Activated CD4-positive, alpha-beta T cell treated with anti-CD3 and anti-CD28 coated beads, Interleukin-2, amount 50 U/mL, for 16 hours (primary cell): ENCODE results near the gene TTC17.
A peak's percentile ranks its signal among the peaks of the same experiment; 100 is the strongest.
"Not testable (repeated sequence)": the region's sequence is repeated elsewhere in the genome, so short reads cannot be mapped to it uniquely, and the experiment has no call there.

Source experiments
- DNase-seq: peaks from one replicate; pipeline ENCODE4 v3.0.0-alpha.2; 2020

TTC17 gene

GRCh38 chr11:43382614-43383013 is 23.9 kb downstream of the TTC17 start:
- DNase-seq, result no peak

GRCh38 chr11:43384393-43384792 is 25.7 kb downstream of the TTC17 start:
- no peak for DNase-seq

GRCh38 chr11:43392713-43393112 is 34.0 kb downstream of the TTC17 start:
- DNase-seq, result peak; percentile 60

GRCh38 chr11:43393765-43394355 is 35.1 kb downstream of the TTC17 start:
- DNase-seq, result no peak

DNA sequence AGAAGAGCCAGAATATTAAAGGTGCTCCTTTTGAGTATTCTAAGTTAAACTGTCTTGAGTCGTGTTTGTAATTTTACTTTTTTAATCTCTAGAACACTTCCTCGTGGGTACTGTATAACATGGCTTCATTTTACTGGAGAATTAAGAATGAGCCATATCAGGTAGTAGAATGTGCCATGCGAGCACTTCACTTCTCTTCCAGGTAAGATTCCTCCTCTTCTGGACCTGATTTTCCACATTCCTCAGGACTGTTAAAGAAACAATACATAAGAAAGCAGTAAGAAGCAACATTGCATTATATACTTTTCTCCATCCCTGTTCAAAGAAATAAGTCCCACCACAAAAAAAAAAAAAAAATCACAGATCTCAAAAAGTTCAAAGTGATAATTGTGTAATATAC is 37.9 kb downstream of the TTC17 start:
- DNase-seq, result no peak

GRCh38 chr11:43397251-43397650 is 38.5 kb downstream of the TTC17 start:
- no peak for DNase-seq

DNA sequence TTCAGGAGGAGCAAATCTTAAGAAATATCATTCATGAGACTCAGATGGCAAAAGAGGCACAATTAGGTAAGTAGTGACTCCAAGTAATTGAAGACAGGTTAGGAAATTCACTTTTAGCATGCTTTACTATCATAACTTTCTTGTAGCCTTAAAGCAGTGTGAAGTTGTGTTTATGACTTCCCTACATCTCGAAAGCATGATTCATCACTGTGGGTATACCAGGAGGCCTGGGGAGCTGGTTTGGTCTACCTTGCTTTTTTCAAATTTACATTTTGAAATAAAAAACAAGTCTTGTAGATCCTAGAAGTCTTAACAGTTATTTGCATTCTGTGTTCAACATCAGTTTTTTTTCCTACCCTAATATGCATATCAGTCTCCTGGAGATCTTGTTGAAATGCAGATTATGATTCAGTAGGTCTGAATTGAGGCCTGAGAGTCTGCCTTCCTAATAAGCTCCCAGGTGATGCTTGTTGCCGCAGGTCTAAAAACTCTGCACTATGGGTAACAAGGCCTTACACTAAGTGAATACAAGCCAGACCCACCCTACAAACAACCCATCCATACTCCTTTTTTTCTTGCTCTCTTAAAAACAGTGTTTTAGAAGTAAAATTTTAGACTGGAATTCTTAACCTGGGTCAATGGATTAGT is 41.4 kb downstream of the TTC17 start:
- peak; percentile 30 for DNase-seq

- DNase-seq, result no peak
Measured at GRCh38 chr11:43401252-43401651, 42.5 kb downstream of the TTC17 start.

- not testable (repeated sequence) for DNase-seq
Measured at GRCh38 chr11:43401811-43402210, 43.1 kb downstream of the TTC17 start.

DNA sequence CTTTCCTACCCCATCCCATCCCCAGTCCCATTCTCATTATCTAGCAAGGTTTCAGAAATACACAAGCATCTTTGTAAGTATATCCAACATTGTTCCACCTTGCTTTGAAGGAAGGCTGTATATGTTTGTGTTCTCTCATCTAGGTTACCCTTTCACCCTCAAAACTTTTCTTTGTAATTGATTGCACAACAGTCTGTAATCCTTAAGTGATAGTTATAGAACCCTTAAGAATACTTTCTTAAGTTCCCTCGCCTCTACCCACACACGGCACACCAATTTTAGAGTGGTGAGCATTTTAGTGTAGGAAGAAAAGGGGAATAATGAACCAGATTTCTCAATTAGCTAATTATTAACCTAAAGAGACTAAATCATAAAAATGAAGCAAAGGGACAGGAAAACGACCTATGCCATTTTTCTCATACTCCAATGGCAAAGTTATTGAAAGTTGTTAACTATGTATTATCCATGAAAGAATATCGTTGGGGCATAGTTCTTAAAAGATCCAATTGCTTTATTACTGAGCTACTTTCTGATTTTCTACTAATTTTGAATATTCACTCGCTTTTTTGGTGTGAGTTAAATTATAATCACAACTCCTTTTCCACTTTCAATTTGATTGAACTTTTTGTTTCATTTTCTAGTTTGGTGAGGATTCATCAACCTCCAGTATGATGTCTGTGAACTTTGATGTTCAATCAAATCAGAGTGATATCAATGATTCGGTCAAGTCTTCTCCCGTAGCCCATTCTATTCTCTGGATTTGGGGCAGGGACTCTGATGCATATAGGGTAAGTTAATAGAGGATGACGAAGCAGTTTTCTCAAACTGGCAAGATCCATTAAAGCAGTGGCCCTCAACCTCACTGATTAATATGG is 44.9 kb downstream of the TTC17 start:
- no peak for DNase-seq

GRCh38 chr11:43404406-43404805 is 45.7 kb downstream of the TTC17 start:
- no peak for DNase-seq

GRCh38 chr11:43404836-43405479 is 46.2 kb downstream of the TTC17 start:
- no peak for DNase-seq

- DNase-seq, result no peak
Measured at GRCh38 chr11:43408277-43408676, 49.6 kb downstream of the TTC17 start.

GRCh38 chr11:43410394-43410793 is 51.7 kb downstream of the TTC17 start:
- DNase-seq, result no peak

GRCh38 chr11:43418197-43418596 is 59.5 kb downstream of the TTC17 start:
- peak; percentile 16 for DNase-seq

DNA sequence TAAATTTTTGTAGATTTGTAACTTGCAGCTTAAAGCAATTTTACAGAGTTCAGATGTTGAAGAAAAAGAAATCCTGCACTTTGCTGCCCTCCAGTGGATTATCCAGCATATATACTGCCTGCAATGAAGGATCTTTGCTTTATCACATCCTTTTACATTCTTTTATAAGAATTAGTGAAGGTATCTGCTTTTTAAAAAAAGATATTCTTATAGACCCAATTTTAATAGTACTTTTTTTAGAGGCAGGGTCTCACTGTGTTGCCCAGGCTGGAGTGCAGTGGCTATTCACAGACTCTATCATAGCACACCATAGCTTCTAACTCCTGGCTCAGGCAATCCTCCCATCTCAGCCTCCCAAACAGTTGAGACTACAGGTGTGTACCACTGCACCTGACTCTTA is 60.7 kb downstream of the TTC17 start:
- DNase-seq, result peak; percentile 48

DNA sequence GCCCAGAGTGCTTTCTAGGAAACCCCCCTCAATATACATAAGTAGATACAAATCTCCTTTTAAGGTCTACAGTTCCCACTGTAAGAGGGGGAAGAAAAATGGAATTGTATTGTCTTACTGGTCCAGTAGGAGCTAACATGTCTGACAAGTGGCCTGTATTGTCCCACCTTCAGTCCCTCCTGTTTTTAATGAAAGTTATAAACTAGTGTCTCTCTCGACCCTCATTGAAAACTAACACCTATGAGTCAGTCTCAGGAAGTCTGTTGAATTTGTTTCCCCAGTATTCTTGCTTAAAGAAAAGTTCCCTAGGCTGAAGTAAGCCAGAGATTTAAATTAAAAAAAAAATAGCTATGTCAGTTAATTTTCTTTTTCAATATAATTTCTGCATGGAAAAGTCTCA is 69.3 kb downstream of the TTC17 start:
- no peak for DNase-seq

DNA sequence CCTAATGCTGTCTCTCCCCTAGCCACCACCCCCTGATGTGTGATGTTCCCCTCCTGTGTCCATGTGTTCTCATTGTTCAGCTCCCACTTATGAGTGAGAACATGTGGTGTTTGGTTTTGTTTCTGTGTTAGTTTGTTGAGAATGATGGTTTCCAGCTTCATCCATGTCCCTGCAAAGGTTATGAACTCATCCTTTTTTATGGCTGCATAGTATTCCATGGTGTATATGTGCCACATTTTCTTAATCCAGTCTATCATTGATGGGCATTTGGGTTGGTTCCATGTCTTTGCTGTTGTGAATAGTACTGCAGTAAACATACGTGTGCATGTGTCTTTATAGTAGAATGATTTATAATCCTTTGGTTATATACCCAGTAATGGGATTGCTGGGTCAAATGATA is 72.2 kb downstream of the TTC17 start:
- not testable (repeated sequence) for DNase-seq

DNA sequence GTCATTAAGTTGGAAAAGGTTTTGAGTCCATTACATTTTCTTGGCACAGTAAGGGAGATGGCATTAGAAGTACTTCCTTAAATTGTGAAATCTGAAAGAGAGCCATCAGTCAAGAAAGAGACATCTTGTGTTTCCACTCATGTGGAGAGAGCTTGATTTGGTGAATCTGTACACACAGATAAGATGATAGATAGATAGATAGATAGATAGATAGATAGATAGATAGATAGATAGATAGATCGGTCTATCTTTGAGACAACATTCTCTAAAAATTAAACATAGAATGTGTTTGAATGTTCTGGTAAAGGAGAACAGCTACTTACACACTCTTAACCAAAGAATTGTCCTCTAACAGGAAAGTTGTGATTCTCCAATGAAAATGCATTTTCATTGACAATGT is 76.2 kb downstream of the TTC17 start:
- DNase-seq, result no peak

GRCh38 chr11:43440486-43440885 is 81.8 kb downstream of the TTC17 start:
- no peak for DNase-seq

DNA sequence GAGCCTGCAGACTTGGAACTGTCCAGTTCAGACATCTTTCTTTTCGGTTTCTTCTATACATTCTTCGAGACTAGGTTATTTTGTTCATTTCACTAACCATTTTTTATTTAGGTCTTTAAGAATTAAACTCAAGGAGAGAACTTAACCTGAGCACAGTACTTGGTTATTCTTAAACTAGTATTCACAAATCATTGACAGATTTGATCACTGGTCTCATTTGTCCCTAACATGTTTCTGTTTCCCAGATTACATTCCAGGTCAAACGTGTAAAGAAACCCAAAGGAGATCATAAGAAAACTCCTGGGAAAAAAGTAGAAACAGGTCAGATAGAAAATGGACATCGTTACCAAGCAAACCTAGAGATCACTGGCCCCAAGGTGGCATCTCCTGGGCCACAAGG is 85.1 kb downstream of the TTC17 start:
- DNase-seq, result no peak

- peak; percentile 17 for DNase-seq
Measured at GRCh38 chr11:43447151-43447550, 88.4 kb downstream of the TTC17 start.

GRCh38 chr11:43458486-43458885 is 99.8 kb downstream of the TTC17 start:
- no peak for DNase-seq

GRCh38 chr11:43459246-43459645 is 100.5 kb downstream of the TTC17 start:
- DNase-seq, result no peak
